OCI-LY3 (cell line): ENCODE data around the gene GALR3.

Experiments used
- EZH2phosphoT487 ChIP-seq: fragments of 200-600 bp; shearing (Covaris generic); IDR thresholded peaks from 2 replicates; pipeline ENCODE4 v1.6.1; 2018; ENCODE audit warnings: antibody characterized with exemption, mixed run types, low read depth
- TF ChIP-seq, protein P1 (sequence below): fragments of 200-600, 300-600 bp; sonication (generic); IDR thresholded peaks from 2 replicates; pipeline ENCODE4 v1.5.1; 2014; ENCODE audit warnings: antibody characterized with exemption, low read length, low read depth

DNA sequence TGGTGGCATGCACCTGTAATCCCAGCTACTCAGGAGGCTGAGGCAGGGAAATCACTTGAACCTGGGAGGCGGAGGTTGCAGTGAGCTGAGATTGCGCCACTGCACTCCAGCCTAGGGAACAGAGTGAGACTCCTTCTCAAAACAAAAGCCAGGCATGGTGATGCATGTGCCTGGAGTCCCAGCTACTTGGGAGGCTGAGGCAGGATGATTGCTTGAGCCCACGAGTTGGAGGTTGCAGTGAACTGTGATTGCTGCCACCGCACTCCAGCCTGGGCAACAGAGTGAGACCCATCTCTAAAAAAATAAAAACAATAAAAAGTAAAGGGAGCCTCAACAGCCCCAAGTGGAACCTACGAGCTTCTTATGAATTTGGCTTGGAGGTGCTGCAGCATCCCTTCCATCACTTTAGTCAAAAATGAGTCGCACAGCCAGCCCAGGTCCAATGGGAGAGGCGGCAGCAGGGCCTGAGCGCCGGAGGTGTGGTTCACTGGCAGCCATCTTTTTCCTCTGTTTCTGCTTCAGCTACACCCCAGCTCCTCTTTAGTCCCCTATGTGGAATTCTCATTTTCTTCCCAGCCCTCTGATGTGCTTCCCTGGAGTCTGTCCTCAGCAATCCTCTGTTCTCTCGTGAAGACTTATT, 44.7 kb upstream of the GALR3 start:
- TF ChIP-seq, protein P1, sequence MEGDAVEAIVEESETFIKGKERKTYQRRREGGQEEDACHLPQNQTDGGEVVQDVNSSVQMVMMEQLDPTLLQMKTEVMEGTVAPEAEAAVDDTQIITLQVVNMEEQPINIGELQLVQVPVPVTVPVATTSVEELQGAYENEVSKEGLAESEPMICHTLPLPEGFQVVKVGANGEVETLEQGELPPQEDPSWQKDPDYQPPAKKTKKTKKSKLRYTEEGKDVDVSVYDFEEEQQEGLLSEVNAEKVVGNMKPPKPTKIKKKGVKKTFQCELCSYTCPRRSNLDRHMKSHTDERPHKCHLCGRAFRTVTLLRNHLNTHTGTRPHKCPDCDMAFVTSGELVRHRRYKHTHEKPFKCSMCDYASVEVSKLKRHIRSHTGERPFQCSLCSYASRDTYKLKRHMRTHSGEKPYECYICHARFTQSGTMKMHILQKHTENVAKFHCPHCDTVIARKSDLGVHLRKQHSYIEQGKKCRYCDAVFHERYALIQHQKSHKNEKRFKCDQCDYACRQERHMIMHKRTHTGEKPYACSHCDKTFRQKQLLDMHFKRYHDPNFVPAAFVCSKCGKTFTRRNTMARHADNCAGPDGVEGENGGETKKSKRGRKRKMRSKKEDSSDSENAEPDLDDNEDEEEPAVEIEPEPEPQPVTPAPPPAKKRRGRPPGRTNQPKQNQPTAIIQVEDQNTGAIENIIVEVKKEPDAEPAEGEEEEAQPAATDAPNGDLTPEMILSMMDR: no peak
- no peak for TF ChIP-seq EZH2phosphoT487
